Parathyroid adenoma (tissue), 2 donors: ENCODE data around the gene C16orf74.

Experiments used
- H2AFZ ChIP-seq: fragments of 300-600 bp; sonication (generic); one replicate; pipeline ENCODE4 v1.7.0; 2017; ENCODE audit warnings: antibody characterized with exemption, mild to moderate bottlenecking
- H3K27ac ChIP-seq: fragments of 300-600 bp; sonication (generic); one replicate; pipeline ENCODE4 v1.7.0; 2017
- H3K27me3 ChIP-seq: fragments of 300-600 bp; sonication (generic); one replicate; pipeline ENCODE4 v1.7.0; 2017; ENCODE audit warnings: low read length; ENCODE audit not compliant: control insufficient read depth, insufficient read depth
- H3K36me3 ChIP-seq: fragments of 300-600 bp; sonication (generic); one replicate; pipeline ENCODE4 v1.7.0; 2017; ENCODE audit warnings: low read length; ENCODE audit not compliant: control insufficient read depth, insufficient read depth
- H3K4me1 ChIP-seq: fragments of 300-600 bp; sonication (generic); one replicate; pipeline ENCODE4 v1.7.0; 2017; ENCODE audit warnings: control low read depth
- H3K4me2 ChIP-seq: fragments of 300-600 bp; sonication (generic); one replicate; pipeline ENCODE4 v1.7.0; 2017; ENCODE audit warnings: low read length
- H3K4me3 ChIP-seq: fragments of 300-600 bp; sonication (generic); one replicate; pipeline ENCODE4 v1.7.0; 2017; ENCODE audit warnings: low read depth, low read length
- H3K79me2 ChIP-seq: fragments of 300-600 bp; sonication (generic); one replicate; pipeline ENCODE4 v1.7.0; 2017; ENCODE audit warnings: control low read depth
- H3K9ac ChIP-seq: fragments of 300-600 bp; sonication (generic); one replicate; pipeline ENCODE4 v1.7.0; 2017; ENCODE audit warnings: mild to moderate bottlenecking
- H3K9me3 ChIP-seq: fragments of 300-600 bp; sonication (generic); one replicate; pipeline ENCODE4 v1.7.0; 2017; ENCODE audit warnings: low read length; ENCODE audit not compliant: control insufficient read depth
- TF ChIP-seq, protein P1 (sequence below): fragments of 300-600 bp; sonication (generic); IDR thresholded peaks from one replicate; pipeline ENCODE4 v1.7.0; 2017; ENCODE audit warnings: antibody characterized with exemption, mild to moderate bottlenecking
- donor health status: primary hyperparathyroidism.

Gene C16orf74

DNA sequence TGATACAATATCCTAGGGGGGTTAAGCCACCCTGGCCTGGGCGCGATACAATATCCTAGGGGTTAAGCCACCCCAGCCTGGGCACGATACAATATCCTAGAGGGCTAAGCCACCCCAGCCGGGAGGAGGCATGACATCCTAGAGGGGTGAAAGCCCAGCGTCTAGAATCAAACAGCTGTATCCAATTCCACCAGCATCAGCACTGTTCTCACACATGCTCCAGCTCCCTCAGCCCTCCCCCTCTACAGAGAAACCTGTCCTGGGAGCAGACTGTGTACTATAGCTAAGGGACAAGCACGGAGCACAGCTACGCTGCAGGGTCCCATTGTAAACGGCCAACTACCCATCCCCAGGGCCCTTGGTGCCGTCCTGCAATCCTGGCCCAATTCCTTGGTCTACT lies 68.4 kb downstream of the C16orf74 start:
- no peaks in the 10 kb centered on the region for H3K79me2 ChIP-seq
- no peaks in the 10 kb centered on the region for H3K9me3 ChIP-seq
- TF ChIP-seq, protein P1, sequence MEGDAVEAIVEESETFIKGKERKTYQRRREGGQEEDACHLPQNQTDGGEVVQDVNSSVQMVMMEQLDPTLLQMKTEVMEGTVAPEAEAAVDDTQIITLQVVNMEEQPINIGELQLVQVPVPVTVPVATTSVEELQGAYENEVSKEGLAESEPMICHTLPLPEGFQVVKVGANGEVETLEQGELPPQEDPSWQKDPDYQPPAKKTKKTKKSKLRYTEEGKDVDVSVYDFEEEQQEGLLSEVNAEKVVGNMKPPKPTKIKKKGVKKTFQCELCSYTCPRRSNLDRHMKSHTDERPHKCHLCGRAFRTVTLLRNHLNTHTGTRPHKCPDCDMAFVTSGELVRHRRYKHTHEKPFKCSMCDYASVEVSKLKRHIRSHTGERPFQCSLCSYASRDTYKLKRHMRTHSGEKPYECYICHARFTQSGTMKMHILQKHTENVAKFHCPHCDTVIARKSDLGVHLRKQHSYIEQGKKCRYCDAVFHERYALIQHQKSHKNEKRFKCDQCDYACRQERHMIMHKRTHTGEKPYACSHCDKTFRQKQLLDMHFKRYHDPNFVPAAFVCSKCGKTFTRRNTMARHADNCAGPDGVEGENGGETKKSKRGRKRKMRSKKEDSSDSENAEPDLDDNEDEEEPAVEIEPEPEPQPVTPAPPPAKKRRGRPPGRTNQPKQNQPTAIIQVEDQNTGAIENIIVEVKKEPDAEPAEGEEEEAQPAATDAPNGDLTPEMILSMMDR: no peak
- H3K4me1 ChIP-seq: peaks cover 44% of the 10 kb centered on the region
- H3K4me2 ChIP-seq: peak overlapping the region; percentile 57
- H3K27ac ChIP-seq: peak overlapping the region; percentile 81
- H3K9ac ChIP-seq: no peak overlapping the region
- H3K4me3 ChIP-seq: peak overlapping the region; percentile 38
- H2AFZ ChIP-seq: peak overlapping the region; percentile 19
- H3K27me3 ChIP-seq: no peaks in the 10 kb centered on the region
- no peaks in the 10 kb centered on the region for H3K36me3 ChIP-seq

DNA sequence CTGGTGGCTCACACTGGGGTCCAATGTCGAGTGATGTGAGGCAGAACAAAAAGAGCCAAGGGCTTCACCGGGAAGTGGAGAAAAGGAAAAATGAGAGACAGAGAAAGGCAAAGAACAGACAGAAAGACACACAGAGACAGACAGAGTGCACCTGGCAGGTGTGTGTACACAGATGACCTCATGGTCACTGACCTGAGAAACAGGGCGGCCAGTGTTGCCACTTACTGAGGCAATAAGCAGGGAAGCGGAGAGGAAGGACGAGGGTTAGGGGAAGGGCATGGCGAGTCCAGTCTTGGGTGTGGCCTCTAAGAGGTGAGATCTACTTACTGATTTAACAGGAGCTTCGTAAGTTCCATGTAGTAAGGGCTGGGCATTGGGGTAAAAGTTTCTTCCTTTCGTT lies 69.6 kb downstream of the C16orf74 start:
- no peaks in the 10 kb centered on the region for H3K27me3 ChIP-seq
- no peaks in the 10 kb centered on the region for H3K36me3 ChIP-seq
- H3K27ac ChIP-seq: peak overlapping the region; percentile 81
- no peaks in the 10 kb centered on the region for H3K9me3 ChIP-seq
- TF ChIP-seq, protein P1: no peak
- peaks cover 44% of the 10 kb centered on the region for H3K4me1 ChIP-seq
- no peak overlapping the region for H3K9ac ChIP-seq
- H2AFZ ChIP-seq: peak overlapping the region; percentile 25
- no peaks in the 10 kb centered on the region for H3K79me2 ChIP-seq
- peak overlapping the region; percentile 5 for H3K4me2 ChIP-seq
- H3K4me3 ChIP-seq: no peak overlapping the region

DNA sequence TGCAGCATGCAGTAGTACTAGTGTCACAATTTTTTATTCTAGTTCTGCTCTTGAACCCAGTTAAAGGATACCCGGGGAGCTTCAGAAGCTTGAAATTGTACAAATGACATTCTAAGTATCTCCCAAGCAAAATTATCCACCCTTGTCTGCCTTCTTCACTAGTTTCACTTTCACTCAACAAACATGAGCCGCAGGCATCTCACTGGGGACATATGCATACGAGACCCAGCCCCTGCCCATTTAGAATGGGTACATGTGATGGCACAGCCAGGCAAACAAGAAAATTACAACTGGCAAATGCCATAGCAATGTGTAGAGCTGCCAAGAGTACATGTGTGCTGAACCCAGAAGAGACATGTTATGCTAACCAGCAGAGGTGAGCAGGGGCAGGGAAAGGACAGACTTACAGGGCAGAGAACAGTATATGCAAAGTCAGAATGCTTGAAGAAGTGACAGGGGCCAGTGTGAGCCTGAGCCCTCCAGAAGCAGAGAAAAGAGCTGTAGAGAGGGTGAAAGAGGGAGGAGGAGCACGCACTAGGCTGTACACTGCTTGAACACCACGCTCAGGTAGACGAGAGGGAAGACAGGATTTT lies 70.4 kb downstream of the C16orf74 start:
- H2AFZ ChIP-seq: peak overlapping the region; percentile 25
- H3K4me3 ChIP-seq: no peak overlapping the region
- peaks cover 47% of the 10 kb centered on the region for H3K4me1 ChIP-seq
- H3K27me3 ChIP-seq: no peaks in the 10 kb centered on the region
- peak overlapping the region; percentile 81 for H3K27ac ChIP-seq
- no peaks in the 10 kb centered on the region for H3K36me3 ChIP-seq
- peak overlapping the region; percentile 5 for H3K4me2 ChIP-seq
- TF ChIP-seq, protein P1: no peak
- no peaks in the 10 kb centered on the region for H3K9me3 ChIP-seq
- no peaks in the 10 kb centered on the region for H3K79me2 ChIP-seq
- no peak overlapping the region for H3K9ac ChIP-seq

DNA sequence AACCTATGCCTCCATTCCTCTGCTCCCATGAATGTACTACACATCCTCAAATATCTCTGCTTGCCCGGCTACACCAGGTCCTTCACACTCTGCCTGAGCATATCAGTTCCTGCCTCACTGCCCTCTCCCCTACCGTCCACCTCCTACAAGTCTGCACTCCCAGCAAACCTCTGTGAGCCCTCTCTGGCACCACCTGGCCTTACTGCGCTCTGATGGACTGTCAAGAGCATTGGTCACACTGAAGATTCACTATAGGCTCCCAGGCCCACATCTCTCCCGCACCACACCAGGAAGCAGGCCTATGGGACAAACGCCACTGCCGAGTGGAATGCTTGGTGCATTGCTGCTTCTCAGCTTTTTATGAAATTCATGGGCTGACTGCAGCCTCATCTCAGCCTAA lies 71.0 kb downstream of the C16orf74 start:
- TF ChIP-seq, protein P1: no peak
- Histone ChIP-seq H3K9me3 (no peaks in the 10 kb centered on the region), H3K4me1 (peaks cover 50% of the 10 kb centered on the region), H3K27me3 (no peaks in the 10 kb centered on the region), H3K4me2 (no peak overlapping the region), H3K27ac (peak overlapping the region; percentile 81), H3K79me2 (no peaks in the 10 kb centered on the region), H3K9ac (no peak overlapping the region), H2AFZ (no peak overlapping the region), H3K36me3 (no peaks in the 10 kb centered on the region), H3K4me3 (no peak overlapping the region)

DNA sequence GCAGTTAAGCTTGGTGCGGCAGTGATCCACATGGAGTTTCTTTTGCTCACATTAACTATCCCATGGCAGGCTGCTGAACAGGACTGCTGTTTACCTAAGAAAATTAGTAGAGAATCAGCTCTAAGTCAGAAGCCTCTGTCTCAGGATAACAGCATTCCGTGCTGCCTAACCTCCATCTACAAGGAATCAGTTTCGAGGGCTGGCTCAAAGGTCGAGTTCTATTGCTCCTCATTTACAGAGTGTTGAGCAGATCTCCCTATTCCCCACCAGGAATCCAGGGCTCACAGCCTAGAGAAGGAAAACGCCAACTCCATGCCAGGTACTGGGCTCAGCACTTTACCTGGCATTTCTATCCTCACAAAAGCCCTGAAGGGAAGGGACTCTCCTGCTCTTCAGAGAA lies 72.1 kb downstream of the C16orf74 start:
- Histone ChIP-seq H3K79me2 (no peaks in the 10 kb centered on the region), H3K36me3 (no peaks in the 10 kb centered on the region), H3K4me1 (peaks cover 51% of the 10 kb centered on the region), H3K4me2 (no peak overlapping the region), H2AFZ (no peak overlapping the region), H3K9me3 (no peaks in the 10 kb centered on the region), H3K9ac (no peak overlapping the region), H3K27ac (no peak overlapping the region), H3K4me3 (no peak overlapping the region), H3K27me3 (no peaks in the 10 kb centered on the region)
- TF ChIP-seq, protein P1: no peak
